ENCODE measurements around the gene LDLRAP1.

DNA sequence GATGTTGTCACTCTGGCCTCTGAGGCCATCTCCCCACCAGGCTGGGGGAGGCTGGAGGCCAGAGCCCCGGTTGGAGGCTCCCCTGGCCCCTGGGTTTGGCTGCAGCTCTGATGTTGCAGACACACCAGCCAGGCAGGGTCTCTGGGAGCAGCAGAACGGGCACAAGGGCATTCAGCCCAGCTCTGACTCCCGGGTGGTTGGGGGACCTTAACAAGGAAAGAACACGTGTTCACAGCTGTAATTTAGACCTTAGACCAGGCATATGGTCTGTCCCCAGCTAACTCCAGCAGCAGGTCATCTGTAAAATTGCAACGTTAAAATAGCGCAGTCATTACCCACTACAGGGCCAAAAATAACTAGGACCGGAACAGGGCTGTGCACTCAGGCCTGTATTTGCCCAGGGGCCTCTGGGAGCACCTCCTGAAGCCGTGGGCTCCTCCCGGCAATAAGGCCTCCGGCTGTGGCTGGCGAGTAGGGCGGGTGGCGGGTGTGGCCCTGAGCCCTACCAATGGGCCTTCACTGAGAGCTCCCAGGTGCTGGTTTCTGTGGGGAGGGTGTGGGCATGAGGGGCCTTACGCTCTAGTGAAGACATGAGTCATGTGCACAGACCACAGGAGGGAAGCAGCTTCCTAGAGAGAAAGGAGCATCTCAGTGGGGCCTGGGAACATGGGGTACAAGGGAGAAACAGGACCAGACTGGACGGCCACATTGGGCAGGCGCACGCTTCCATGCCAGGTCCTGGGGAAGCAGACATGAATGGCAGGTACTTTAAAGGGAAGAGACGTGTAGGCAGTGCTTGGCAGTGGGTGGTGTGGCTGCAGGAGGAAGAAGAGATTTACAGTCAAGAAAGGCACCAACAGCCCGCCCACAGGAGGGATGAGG lies 6.1 kb downstream of the LDLRAP1 start:
- TF ChIP-seq, protein P1, sequence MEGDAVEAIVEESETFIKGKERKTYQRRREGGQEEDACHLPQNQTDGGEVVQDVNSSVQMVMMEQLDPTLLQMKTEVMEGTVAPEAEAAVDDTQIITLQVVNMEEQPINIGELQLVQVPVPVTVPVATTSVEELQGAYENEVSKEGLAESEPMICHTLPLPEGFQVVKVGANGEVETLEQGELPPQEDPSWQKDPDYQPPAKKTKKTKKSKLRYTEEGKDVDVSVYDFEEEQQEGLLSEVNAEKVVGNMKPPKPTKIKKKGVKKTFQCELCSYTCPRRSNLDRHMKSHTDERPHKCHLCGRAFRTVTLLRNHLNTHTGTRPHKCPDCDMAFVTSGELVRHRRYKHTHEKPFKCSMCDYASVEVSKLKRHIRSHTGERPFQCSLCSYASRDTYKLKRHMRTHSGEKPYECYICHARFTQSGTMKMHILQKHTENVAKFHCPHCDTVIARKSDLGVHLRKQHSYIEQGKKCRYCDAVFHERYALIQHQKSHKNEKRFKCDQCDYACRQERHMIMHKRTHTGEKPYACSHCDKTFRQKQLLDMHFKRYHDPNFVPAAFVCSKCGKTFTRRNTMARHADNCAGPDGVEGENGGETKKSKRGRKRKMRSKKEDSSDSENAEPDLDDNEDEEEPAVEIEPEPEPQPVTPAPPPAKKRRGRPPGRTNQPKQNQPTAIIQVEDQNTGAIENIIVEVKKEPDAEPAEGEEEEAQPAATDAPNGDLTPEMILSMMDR (IDR thresholded peaks at IDR 0.05; ENCODE audit: low read depth, low read length, poor library complexity, severe bottlenecking) = no peak
- no peak for TF ChIP-seq EZH2phosphoT487 (IDR thresholded peaks at IDR 0.05; ENCODE audit: borderline replicate concordance, low read length)

Measured in DOHH2 (cell line).